ENCODE measurements around the gene MAP6D1. TPM values are rescaled to one million over a fixed set of nuclear protein-coding genes. Genes with fewer than 3 reads are reported as not detected.

MAP6D1 gene
- total RNA-seq, 1 donor from 2014 or later, result 1.9 TPM

- TF ChIP-seq CTCF (IDR thresholded peaks at IDR 0.05), result no peak
- no peak overlapping the region for H3K27ac Mint-ChIP-seq
- peaks cover 77% of the 10 kb centered on the region for H3K36me3 Mint-ChIP-seq (ENCODE audit: low read depth)
- no peaks in the 10 kb centered on the region for H3K9me3 Mint-ChIP-seq
- H3K4me1 Mint-ChIP-seq, result no peaks in the 10 kb centered on the region
- POLR2A ChIA-PET, result no interaction called here
- CTCF ChIA-PET, result no interaction called here
- no peak overlapping the region for H3K4me3 Mint-ChIP-seq
- no peak for DNase-seq
- H3K27me3 Mint-ChIP-seq, result no peaks in the 10 kb centered on the region
- ATAC-seq (ENCODE audit: low read depth), result no peak
- intact Hi-C loops (cut with micrococcal nuclease), result no loop called here
These were observed 17.0 kb downstream of the MAP6D1 start for GRCh38 chr3:183808355-183808754.

GRCh38 chr3:183807881-183808280, 17.5 kb downstream of the MAP6D1 start:
- Mint-ChIP-seq H3K4me1 (no peaks in the 10 kb centered on the region), H3K27ac (no peak overlapping the region), H3K36me3 (ENCODE audit: low read depth) (peaks cover 79% of the 10 kb centered on the region), H3K9me3 (no peaks in the 10 kb centered on the region), H3K27me3 (no peaks in the 10 kb centered on the region), H3K4me3 (no peak overlapping the region)
- ChIA-PET POLR2A (no interaction called here), CTCF (no interaction called here)
- no peak for ATAC-seq (ENCODE audit: low read depth)
- TF ChIP-seq CTCF (IDR thresholded peaks at IDR 0.05), result no peak
- no peak for DNase-seq
- intact Hi-C loops (cut with micrococcal nuclease), result no loop called here

GRCh38 chr3:183807209-183807728, 18.1 kb downstream of the MAP6D1 start:
- intact Hi-C loops (cut with micrococcal nuclease), result no loop called here
- TF ChIP-seq CTCF (IDR thresholded peaks at IDR 0.05), result no peak
- H3K4me3 Mint-ChIP-seq, result no peak overlapping the region
- H3K27ac Mint-ChIP-seq, result no peak overlapping the region
- no peaks in the 10 kb centered on the region for H3K27me3 Mint-ChIP-seq
- H3K36me3 Mint-ChIP-seq (ENCODE audit: low read depth), result peaks cover 77% of the 10 kb centered on the region
- no peaks in the 10 kb centered on the region for H3K4me1 Mint-ChIP-seq
- DNase-seq, result no peak
- H3K9me3 Mint-ChIP-seq, result no peaks in the 10 kb centered on the region
- ChIA-PET CTCF (no interaction called here), POLR2A (no interaction called here)
- no peak for ATAC-seq (ENCODE audit: low read depth)

- ATAC-seq (ENCODE audit: low read depth) (no peak), DNase-seq (no peak)
- ChIA-PET CTCF (no interaction called here), POLR2A (no interaction called here)
- H3K9me3 Mint-ChIP-seq, result no peaks in the 10 kb centered on the region
- H3K4me3 Mint-ChIP-seq, result no peak overlapping the region
- TF ChIP-seq CTCF (IDR thresholded peaks at IDR 0.05), result no peak
- no peaks in the 10 kb centered on the region for H3K4me1 Mint-ChIP-seq
- no peak overlapping the region for H3K27ac Mint-ChIP-seq
- H3K27me3 Mint-ChIP-seq, result no peaks in the 10 kb centered on the region
- H3K36me3 Mint-ChIP-seq (ENCODE audit: low read depth), result peaks cover 83% of the 10 kb centered on the region
- intact Hi-C loops (cut with micrococcal nuclease), result no loop called here
These were observed 22.4 kb downstream of the MAP6D1 start for GRCh38 chr3:183802989-183803388.

- ATAC-seq (ENCODE audit: low read depth) (no peak), DNase-seq (no peak)
- Mint-ChIP-seq H3K4me3 (no peak overlapping the region), H3K4me1 (no peaks in the 10 kb centered on the region), H3K27me3 (no peaks in the 10 kb centered on the region), H3K9me3 (no peaks in the 10 kb centered on the region), H3K36me3 (ENCODE audit: low read depth) (peaks cover 74% of the 10 kb centered on the region), H3K27ac (no peak overlapping the region)
- intact Hi-C loops (cut with micrococcal nuclease), result no loop called here
- CTCF ChIA-PET, result no interaction called here
- POLR2A ChIA-PET, result no interaction called here
- no peak for TF ChIP-seq CTCF (IDR thresholded peaks at IDR 0.05)
These were observed 23.8 kb downstream of the MAP6D1 start for GRCh38 chr3:183801601-183802000.

All from activated B cell treated with CpG ODN at 0.5 μM for 24 hours (primary cell).